HG02588 (cell line): ENCODE results near the gene MINK1.
A peak's percentile ranks its signal among the peaks of the same experiment; 100 is the strongest.
"Not testable (repeated sequence)": the region's sequence is repeated elsewhere in the genome, so short reads cannot be mapped to it uniquely, and the experiment has no call there.

Experiments used
- ATAC-seq: cut with Tn5 transposase; IDR thresholded peaks from one replicate; pipeline ENCODE4 v1.9.1; 2021; ENCODE audit warnings: mild to moderate bottlenecking, moderate library complexity; ENCODE audit not compliant: unreplicated experiment

The MINK1 gene

GRCh38 chr17:4896332-4897197, 63.4 kb downstream of the MINK1 start:
- ATAC-seq: no peak

GRCh38 chr17:4897198-4897687, 64.1 kb downstream of the MINK1 start:
- no peak for ATAC-seq

- ATAC-seq: no peak
Observed at GRCh38 chr17:4897785-4898184, 64.6 kb downstream of the MINK1 start.

GRCh38 chr17:4898351-4898750, 65.2 kb downstream of the MINK1 start:
- no peak for ATAC-seq

GRCh38 chr17:4898927-4899326, 65.8 kb downstream of the MINK1 start:
- no peak for ATAC-seq

GRCh38 chr17:4899341-4900230, 66.4 kb downstream of the MINK1 start, which contains the start of gene C17orf107:
TSS of gene C17orf107 (plus strand) at chr17:4899536. CDS start at chr17:4899763, 227 bp downstream.
- ATAC-seq: peak; percentile 39

- no peak for ATAC-seq
Observed at GRCh38 chr17:4900231-4901107, 67.3 kb downstream of the MINK1 start.

GRCh38 chr17:4901108-4901647, 68.0 kb downstream of the MINK1 start:
- no peak for ATAC-seq

- no peak for ATAC-seq
Observed at GRCh38 chr17:4901648-4902344, 68.7 kb downstream of the MINK1 start.

GRCh38 chr17:4902540-4902939, 69.4 kb downstream of the MINK1 start:
- ATAC-seq: no peak

GRCh38 chr17:4903051-4903818, 70.1 kb downstream of the MINK1 start, which contains the start of gene CHRNE:
TSS of gene CHRNE (minus strand) at chr17:4903098. CDS start at chr17:4903063, 35 bp downstream.
- no peak for ATAC-seq

GRCh38 chr17:4906642-4907041, 73.5 kb downstream of the MINK1 start:
- ATAC-seq: not testable (repeated sequence)

- no peak for ATAC-seq
Observed at GRCh38 chr17:4908301-4908700, 75.2 kb downstream of the MINK1 start.

- ATAC-seq: no peak
Observed at GRCh38 chr17:4908711-4909496, 75.8 kb downstream of the MINK1 start.

- ATAC-seq: no peak
Observed at GRCh38 chr17:4913994-4914393, 80.9 kb downstream of the MINK1 start.

- not testable (repeated sequence) for ATAC-seq
Observed at GRCh38 chr17:4914551-4914950, 81.4 kb downstream of the MINK1 start.

GRCh38 chr17:4919511-4920047, 86.4 kb downstream of the MINK1 start:
- no peak for ATAC-seq
